Stomach (tissue), 4 donors: ENCODE measurements around the gene OMA1.

Experiments used
- CTCF ChIP-seq, 7 experiments: fragments of 450-650 bp in 4 of 7; fragments of 200-600 bp in 3 of 7; sonication (generic) in 3 of 7; IDR thresholded peaks; one replicate each; pipeline ENCODE4 v1.5.1; 2016 to 2019; ENCODE audit warnings: antibody characterized with exemption in 7 of 7, control low read depth in 2 of 7, mild to moderate bottlenecking in 1 of 7
- POLR2A ChIP-seq, 4 donors: fragments of 450-650 bp; IDR thresholded peaks; one replicate each; pipeline ENCODE4 v1.6.1; 2016; ENCODE audit warnings: antibody characterized with exemption in 4 of 4, control low read depth in 2 of 4, mild to moderate bottlenecking in 1 of 4, moderate library complexity in 1 of 4

DNA sequence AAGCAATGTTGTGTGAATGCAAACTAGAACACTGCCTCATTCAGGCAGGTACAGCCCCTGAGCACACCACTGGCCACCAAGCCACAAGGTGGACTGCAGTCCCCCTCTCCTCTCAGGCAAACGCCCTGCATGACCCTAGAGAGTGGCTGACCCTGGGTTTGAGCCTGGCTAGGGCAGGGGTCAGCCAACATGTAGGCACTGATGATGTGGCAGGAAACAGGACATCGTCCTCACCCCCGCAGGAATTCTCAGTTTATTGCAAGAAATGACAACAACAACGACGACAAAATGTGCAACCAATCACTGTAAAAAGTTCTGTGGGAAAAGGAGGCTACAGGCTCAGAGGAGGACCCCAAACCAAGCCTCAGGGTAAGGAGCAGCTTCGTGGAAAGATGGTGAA, 81.3 kb downstream of the OMA1 start:
- no peak for TF ChIP-seq POLR2A (IDR thresholded peaks at IDR 0.05)
- TF ChIP-seq CTCF (IDR thresholded peaks at IDR 0.05), result no peak
